HG02763 (cell line): ENCODE measurements around the gene SP110.

Experiments used
- ATAC-seq: cut with Tn5 transposase; IDR thresholded peaks from one replicate; pipeline ENCODE4 v1.9.1; 2021; ENCODE audit warnings: mild to moderate bottlenecking, moderate library complexity; ENCODE audit not compliant: unreplicated experiment

The SP110 gene

DNA sequence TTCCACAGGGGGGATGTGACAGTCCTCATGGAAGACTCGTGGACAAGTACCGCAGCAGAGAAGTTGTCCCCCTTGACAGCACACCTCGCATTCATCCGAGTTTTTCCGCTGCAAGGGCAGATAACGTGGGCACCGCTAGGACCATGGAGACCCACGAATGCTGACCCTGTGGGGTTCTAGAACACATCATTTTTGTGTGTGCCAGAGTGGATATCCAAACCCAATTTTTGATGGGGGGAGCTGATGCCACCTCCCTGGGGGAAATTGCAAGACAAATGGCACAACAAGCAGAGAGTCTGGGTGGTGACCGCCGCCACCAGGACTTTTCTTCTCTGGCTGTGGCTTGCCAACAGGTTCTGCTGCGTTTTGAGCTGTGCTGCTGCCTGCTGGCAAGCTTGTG is 46.9 kb downstream of the SP110 start:
- no peak for ATAC-seq

DNA sequence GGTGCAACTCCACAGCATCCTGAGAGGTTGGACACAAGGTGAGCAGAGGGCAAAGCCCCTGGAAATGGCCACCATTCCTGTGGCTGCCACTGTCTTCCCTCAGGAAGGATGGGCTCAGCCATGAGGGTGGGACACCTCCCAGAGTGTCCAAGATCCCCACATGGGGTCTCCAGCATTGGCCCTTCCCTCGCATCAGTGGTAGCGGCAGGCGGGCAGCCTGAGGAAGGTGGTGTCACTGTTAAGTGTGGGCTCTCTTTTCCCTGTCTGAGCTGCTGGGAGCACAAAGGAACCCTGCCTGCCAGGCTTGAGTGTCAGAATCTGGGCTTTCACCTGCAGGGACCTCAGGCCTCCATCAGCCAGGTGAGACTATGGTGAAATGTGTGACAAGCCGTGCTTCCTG is 47.6 kb downstream of the SP110 start:
- ATAC-seq, result no peak

DNA sequence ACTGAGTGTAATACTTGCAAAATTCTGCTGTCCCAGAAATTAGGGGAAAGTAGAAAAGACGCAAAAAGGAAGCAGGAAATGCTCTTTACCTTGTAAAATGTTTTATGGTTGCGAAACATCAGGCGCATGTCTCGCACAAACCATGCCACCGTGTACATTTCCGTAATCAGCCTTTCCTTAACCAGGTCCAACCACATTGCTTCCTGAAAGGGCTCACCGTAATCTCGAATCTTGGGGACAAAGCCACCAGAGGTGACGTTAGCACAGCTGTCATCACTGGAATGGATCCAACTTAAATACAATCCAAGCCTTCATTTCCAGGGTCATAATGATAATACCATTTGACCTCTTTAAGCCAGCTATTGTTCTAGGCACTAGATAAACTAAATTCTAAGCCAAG is 49.3 kb downstream of the SP110 start:
- ATAC-seq, result no peak

GRCh38 chr2:230166557-230167170 is 53.1 kb downstream of the SP110 start:
- no peak for ATAC-seq

DNA sequence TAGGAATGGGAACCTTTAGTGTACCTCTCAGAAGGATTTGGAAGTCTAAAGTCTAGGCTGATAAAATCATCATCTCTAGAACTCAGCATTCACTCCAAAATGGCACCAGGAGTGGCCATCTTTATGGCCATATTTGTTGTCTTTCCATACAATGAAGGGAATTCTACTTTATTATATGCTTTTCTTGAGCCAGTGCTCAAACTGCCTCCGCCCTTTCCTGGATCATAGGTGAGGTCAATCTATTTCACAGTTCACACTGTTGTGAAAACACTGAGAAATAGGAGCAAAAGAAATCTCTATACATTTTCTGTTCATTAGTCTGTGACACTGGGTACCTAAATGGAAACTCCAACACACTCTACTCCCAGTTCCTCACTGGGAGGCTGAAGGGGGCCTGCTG is 55.6 kb downstream of the SP110 start:
- ATAC-seq, result no peak

DNA sequence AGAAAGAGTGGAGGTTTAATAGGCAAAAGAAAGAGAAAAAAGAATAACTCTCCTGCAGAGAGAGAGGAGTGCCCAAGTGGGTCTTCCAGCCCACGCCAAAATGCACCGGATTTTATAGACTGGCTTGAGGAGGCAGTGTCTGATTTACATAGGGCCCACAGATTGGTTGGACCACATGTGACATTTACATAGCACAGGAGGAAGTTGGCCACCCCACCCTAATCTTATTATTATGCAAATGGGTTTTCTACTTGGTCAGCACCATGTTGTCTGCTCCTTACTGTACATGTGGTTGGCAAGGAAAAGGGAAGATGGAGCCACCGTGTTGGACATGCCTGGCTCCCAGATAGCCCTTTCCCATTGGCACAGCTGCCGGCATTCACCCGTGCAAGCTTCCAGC is 56.8 kb downstream of the SP110 start:
- ATAC-seq, result no peak

DNA sequence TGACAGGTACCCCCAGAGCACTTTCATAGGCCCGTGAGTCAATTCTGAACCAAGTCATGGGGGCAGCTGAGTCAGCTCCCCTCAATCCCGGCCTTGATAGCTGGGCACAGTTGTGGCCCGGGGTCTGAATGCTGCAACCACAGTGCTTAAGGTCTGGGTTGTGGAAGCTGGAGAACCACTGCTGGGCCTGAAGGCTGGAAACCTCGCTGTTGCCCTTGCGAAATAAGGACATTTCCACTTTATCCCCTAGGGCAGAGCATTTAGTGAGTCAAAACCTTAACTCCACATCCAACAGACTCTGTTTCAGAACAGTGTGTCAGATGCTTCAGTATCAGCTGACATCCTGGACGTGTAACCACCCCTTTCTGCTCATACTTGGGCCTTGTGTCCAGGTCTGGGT is 58.6 kb downstream of the SP110 start:
- no peak for ATAC-seq

DNA sequence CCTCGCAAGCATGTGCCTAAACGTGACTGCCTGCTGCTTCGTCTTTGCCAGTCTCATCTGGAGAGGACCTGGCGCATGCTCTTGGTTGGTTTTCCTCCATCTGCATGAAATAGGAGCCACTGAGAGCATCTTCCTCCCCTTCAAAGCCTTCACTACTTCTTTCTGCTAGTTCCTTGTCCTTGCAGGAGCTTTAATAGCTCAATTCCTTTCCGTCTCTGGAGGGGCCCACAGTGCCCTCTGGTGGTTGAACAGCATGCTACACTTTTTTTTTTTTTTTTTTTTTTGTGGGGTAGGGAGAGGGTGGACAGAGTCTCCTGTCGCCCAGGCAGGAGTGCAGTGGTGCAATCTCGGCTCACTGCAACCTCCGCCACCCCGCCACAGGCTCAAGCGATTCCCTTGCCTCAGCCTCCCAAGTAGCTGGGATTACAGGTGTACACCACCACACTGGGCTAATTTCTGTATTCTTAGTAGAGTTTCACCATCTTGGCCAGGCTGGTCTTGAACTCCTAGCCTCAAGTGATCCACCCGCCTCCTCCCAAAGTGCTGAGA is 59.6 kb downstream of the SP110 start:
- no peak for ATAC-seq

- ATAC-seq, result no peak
Measured at GRCh38 chr2:230158468-230158867, 61.3 kb downstream of the SP110 start.

- ATAC-seq, result no peak
Measured at GRCh38 chr2:230156782-230157699, 62.7 kb downstream of the SP110 start.

GRCh38 chr2:230155359-230155758 is 64.4 kb downstream of the SP110 start:
- no peak for ATAC-seq

DNA sequence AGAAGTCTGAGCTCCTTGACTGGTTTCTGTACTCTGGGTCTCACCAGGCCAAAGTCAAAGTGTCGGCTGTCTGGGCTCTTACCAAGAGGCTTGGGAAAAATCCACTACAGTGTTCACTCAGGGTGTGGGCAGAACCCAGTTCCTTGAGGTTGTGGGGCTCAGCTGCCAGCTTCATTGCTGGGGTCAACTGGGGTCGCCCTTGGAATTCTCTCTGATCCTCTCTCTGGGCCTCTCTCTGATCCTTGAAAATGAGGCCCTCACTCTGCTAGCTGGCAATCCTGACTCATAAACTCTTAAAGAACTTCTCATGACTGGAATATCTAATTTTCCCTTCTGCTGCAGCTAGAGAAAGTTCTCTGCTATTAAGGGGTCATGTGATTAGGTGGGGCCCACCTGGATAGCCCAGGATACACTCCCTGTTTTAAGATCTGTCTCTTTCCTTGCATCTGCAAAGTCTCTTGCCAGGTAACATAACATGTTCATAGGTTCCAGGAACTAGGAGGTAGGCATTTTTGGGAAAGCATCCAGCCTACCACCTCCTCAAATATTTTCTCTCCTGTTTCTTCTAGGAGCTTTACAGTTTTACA is 66.3 kb downstream of the SP110 start:
- no peak for ATAC-seq

DNA sequence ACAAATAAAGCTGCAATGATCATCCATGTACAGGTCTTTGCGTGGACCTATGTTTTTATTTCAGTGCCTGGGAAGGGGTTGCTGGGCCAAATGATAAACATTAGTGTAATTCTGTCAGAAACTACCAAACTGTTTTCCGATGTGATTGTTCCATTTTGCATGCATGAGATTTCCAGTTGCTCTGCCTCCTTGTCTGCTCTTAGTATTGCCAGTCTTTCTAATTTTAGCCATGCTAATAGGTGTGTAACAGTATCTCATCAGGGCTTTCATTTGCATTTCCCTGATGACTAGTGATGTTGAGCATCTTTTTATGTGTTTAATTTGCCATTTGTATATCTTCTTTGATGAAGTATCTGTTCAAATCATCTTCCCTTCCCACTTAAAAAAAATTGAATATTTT is 67.5 kb downstream of the SP110 start:
- no peak for ATAC-seq

- no peak for ATAC-seq
Measured at GRCh38 chr2:230144355-230144754, 75.4 kb downstream of the SP110 start.

DNA sequence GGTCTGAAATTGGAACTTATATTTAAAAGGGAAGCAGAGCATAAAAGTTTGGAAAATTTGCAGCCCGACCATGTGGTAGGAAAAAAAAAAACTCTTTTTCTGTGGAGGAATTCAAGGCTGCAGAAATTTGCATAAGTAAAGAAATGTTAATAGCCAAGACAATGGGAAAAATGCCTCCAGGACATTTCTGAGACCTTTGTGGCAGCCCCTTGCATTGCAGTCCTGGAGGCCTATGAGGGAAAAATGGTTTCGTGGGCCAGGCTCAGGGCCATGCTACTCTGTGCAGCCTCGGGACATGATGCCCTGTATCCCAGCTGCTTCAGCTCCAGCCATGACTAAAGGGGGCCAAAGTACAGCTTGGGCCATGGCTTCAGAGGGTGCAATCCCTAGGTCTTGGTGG is 79.1 kb downstream of the SP110 start:
- no peak for ATAC-seq

DNA sequence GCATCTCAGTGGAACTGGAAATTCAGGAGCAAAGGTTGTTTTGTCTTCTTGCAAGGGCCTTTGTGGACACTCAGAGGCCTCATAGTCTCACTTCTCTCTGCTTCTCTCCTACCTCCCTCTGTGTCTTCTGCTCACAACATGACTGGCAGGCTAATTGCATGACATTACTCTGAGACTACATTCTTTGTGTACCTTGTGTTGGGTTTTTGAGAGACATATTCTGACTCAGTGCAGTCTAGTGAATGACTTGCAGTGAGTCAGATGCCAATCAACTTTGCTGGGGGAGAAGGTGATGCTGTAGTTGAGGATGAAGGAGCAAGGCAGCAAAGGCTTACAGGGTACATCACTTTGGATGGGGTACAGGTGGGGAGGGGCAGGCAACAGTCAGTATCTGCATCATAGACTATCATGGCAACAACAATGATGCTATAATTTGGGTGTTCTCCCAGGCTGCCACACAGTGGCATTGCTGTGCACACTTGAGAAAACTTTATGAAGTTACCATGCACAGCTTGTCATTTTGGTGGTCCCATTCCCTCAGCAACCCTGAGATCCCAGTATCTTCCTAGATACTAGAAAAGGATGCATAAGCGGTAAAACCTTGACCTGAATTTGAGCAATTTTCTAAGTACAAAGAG is 81.8 kb downstream of the SP110 start:
- no peak for ATAC-seq

GRCh38 chr2:230135130-230135525 is 84.7 kb downstream of the SP110 start:
- no peak for ATAC-seq

- ATAC-seq, result no peak
Measured at GRCh38 chr2:230134496-230135129, 85.2 kb downstream of the SP110 start.

DNA sequence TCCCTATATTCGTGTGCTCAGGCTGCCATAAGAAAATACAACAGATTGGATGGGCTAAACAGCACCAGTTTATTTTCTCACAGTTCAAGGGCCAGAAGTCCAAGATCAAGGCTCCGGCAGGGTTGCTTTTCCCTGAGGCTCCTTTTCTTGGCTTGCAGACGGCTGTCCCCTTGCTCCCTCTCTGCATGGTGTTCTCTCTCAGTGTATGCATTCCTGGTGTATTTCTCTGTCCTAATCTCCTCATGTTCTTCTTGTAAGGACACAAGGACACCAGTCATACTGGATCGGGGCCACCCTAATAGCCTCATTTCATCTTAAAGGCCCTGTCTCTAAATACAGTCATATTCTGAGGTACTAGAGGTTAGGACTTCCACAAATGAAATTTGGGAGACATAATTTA is 88.4 kb downstream of the SP110 start:
- ATAC-seq, result no peak

GRCh38 chr2:230130668-230131364 is 89.0 kb downstream of the SP110 start:
- ATAC-seq, result no peak
